Measurements from ENCODE around the gene AUNIP.

Gene AUNIP

GRCh38 chr1:25885602-25886001 is 26.3 kb upstream of the AUNIP start:
- no peak overlapping the region for H2BK120ac ChIP-seq (ENCODE audit: low read depth, low read length)
- H3K79me1 ChIP-seq (ENCODE audit: low read length), result no peaks in the 10 kb centered on the region
- no peak overlapping the region for H3K27ac ChIP-seq (ENCODE audit: low read depth, low read length)
- H3K36me3 ChIP-seq (ENCODE audit: control insufficient read depth, insufficient read depth, low read length), result no peaks in the 10 kb centered on the region
- H3K9ac ChIP-seq (ENCODE audit: low read length), result no peak overlapping the region
- no peak overlapping the region for H3K18ac ChIP-seq (ENCODE audit: low read length)
- no peak overlapping the region for H4K5ac ChIP-seq (ENCODE audit: low read length)
- no peak overlapping the region for H2BK15ac ChIP-seq (replicated peaks; ENCODE audit: low read depth)
- WGBS (ENCODE audit: extremely low coverage, insufficient coverage, low lambda C conversion rate), result no CpG with 5 or more reads among the region's 1 CpG
- H2BK5ac ChIP-seq (ENCODE audit: low read length), result no peak overlapping the region
- H3K27me3 ChIP-seq (ENCODE audit: insufficient read depth, low read length, poor library complexity), result no peaks in the 10 kb centered on the region
- H3K23ac ChIP-seq (ENCODE audit: low read length), result no peak overlapping the region
- no peak overlapping the region for H3K4me2 ChIP-seq (ENCODE audit: low read length)
- no peaks in the 10 kb centered on the region for H3K4me1 ChIP-seq (ENCODE audit: control insufficient read depth, low read depth, low read length)
- H3K56ac ChIP-seq (ENCODE audit: low read length), result no peak overlapping the region
- no peak for DNase-seq
- H3K4ac ChIP-seq (ENCODE audit: low read depth, low read length), result no peak overlapping the region
- H3K79me2 ChIP-seq (ENCODE audit: control insufficient read depth, insufficient read depth, low read length), result no peaks in the 10 kb centered on the region
- H2AK5ac ChIP-seq (ENCODE audit: low read length), result no peak overlapping the region
- H4K8ac ChIP-seq (ENCODE audit: low read depth, low read length), result no peak overlapping the region
- no peak overlapping the region for H3K4me3 ChIP-seq (ENCODE audit: low read length)

DNA sequence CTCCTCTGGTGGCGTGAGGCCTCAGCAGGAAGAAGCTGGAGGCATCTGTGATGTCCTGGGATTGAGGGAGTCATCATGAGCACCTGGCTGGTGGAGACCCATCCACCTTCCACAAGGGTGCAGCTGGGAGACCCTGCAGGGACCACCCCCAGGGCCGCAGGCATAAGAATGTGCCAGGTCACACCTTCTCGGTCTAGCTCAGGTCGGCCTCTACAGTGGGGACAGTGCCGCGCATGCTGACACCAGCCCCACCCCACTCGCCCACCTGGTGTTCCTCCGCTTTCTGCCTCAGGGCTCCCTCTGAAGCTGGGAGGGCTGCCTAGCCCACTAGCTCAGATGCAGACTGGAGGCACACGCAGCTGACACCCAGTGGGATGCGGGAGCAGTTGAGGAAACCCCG is 22.0 kb upstream of the AUNIP start:
- H3K4ac ChIP-seq (ENCODE audit: low read depth, low read length), result no peak overlapping the region
- H3K56ac ChIP-seq (ENCODE audit: low read length), result no peak overlapping the region
- no CpG with 5 or more reads among the region's 11 CpGs for WGBS (ENCODE audit: extremely low coverage, insufficient coverage, low lambda C conversion rate)
- no peak for DNase-seq
- no peak overlapping the region for H3K4me3 ChIP-seq (ENCODE audit: low read length)
- no peak overlapping the region for H3K23ac ChIP-seq (ENCODE audit: low read length)
- H3K4me1 ChIP-seq (ENCODE audit: control insufficient read depth, low read depth, low read length), result no peaks in the 10 kb centered on the region
- no peaks in the 10 kb centered on the region for H3K27me3 ChIP-seq (ENCODE audit: insufficient read depth, low read length, poor library complexity)
- H2BK15ac ChIP-seq (replicated peaks; ENCODE audit: low read depth), result no peak overlapping the region
- H4K8ac ChIP-seq (ENCODE audit: low read depth, low read length), result no peak overlapping the region
- H2BK120ac ChIP-seq (ENCODE audit: low read depth, low read length), result no peak overlapping the region
- no peaks in the 10 kb centered on the region for H3K36me3 ChIP-seq (ENCODE audit: control insufficient read depth, insufficient read depth, low read length)
- no peaks in the 10 kb centered on the region for H3K79me1 ChIP-seq (ENCODE audit: low read length)
- no peak overlapping the region for H3K18ac ChIP-seq (ENCODE audit: low read length)
- H3K79me2 ChIP-seq (ENCODE audit: control insufficient read depth, insufficient read depth, low read length), result no peaks in the 10 kb centered on the region
- H4K5ac ChIP-seq (ENCODE audit: low read length), result no peak overlapping the region
- no peak overlapping the region for H2BK5ac ChIP-seq (ENCODE audit: low read length)
- H3K9ac ChIP-seq (ENCODE audit: low read length), result no peak overlapping the region
- no peak overlapping the region for H3K27ac ChIP-seq (ENCODE audit: low read depth, low read length)
- no peak overlapping the region for H3K4me2 ChIP-seq (ENCODE audit: low read length)
- H2AK5ac ChIP-seq (ENCODE audit: low read length), result no peak overlapping the region

DNA sequence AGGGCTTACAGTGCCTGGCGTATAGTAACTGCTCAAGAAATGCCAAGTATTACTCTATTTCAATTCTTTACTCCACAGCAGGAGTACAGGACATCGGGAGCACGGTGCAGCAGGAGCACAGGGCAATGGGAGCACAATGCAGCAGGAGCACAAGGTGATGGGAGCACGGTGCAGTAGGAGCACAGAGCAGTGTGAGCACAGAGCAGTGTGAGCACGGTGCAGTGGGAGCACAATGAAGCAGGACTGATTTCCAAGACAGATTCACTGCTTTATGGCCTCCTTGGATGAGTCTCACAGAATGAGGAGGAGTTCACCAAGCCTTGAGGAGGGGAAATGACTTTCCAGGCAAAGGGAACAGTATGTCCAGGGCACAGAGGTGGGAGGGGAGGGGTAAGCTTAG is 21.3 kb upstream of the AUNIP start:
- Histone ChIP-seq H3K9ac (ENCODE audit: low read length) (no peak overlapping the region), H3K79me2 (ENCODE audit: control insufficient read depth, insufficient read depth, low read length) (no peaks in the 10 kb centered on the region), H2AK5ac (ENCODE audit: low read length) (no peak overlapping the region), H3K4me2 (ENCODE audit: low read length) (no peak overlapping the region), H2BK15ac (replicated peaks; ENCODE audit: low read depth) (no peak overlapping the region), H3K23ac (ENCODE audit: low read length) (no peak overlapping the region), H4K5ac (ENCODE audit: low read length) (no peak overlapping the region), H3K4me3 (ENCODE audit: low read length) (no peak overlapping the region), H3K4me1 (ENCODE audit: control insufficient read depth, low read depth, low read length) (peaks cover 2% of the 10 kb centered on the region), H3K27ac (ENCODE audit: low read depth, low read length) (no peak overlapping the region), H3K36me3 (ENCODE audit: control insufficient read depth, insufficient read depth, low read length) (no peaks in the 10 kb centered on the region), H3K27me3 (ENCODE audit: insufficient read depth, low read length, poor library complexity) (no peaks in the 10 kb centered on the region), H3K79me1 (ENCODE audit: low read length) (no peaks in the 10 kb centered on the region), H2BK120ac (ENCODE audit: low read depth, low read length) (no peak overlapping the region), H2BK5ac (ENCODE audit: low read length) (no peak overlapping the region), H3K18ac (ENCODE audit: low read length) (no peak overlapping the region), H3K4ac (ENCODE audit: low read depth, low read length) (no peak overlapping the region), H3K56ac (ENCODE audit: low read length) (no peak overlapping the region), H4K8ac (ENCODE audit: low read depth, low read length) (no peak overlapping the region)
- no peak for DNase-seq
- WGBS (ENCODE audit: extremely low coverage, insufficient coverage, low lambda C conversion rate), result no CpG with 5 or more reads among the region's 5 CpGs

GRCh38 chr1:25879675-25880074 is 20.4 kb upstream of the AUNIP start:
- Histone ChIP-seq H3K4ac (ENCODE audit: low read depth, low read length) (no peak overlapping the region), H3K36me3 (ENCODE audit: control insufficient read depth, insufficient read depth, low read length) (no peaks in the 10 kb centered on the region), H2BK5ac (ENCODE audit: low read length) (no peak overlapping the region), H2AK5ac (ENCODE audit: low read length) (no peak overlapping the region), H3K27ac (ENCODE audit: low read depth, low read length) (no peak overlapping the region), H3K56ac (ENCODE audit: low read length) (no peak overlapping the region), H3K79me1 (ENCODE audit: low read length) (no peaks in the 10 kb centered on the region), H3K4me3 (ENCODE audit: low read length) (no peak overlapping the region), H3K79me2 (ENCODE audit: control insufficient read depth, insufficient read depth, low read length) (no peaks in the 10 kb centered on the region), H3K9ac (ENCODE audit: low read length) (no peak overlapping the region), H2BK120ac (ENCODE audit: low read depth, low read length) (no peak overlapping the region), H3K27me3 (ENCODE audit: insufficient read depth, low read length, poor library complexity) (no peaks in the 10 kb centered on the region), H3K23ac (ENCODE audit: low read length) (no peak overlapping the region), H2BK15ac (replicated peaks; ENCODE audit: low read depth) (no peak overlapping the region), H3K4me1 (ENCODE audit: control insufficient read depth, low read depth, low read length) (peaks cover 4% of the 10 kb centered on the region), H3K18ac (ENCODE audit: low read length) (no peak overlapping the region), H3K4me2 (ENCODE audit: low read length) (no peak overlapping the region), H4K8ac (ENCODE audit: low read depth, low read length) (no peak overlapping the region), H4K5ac (ENCODE audit: low read length) (no peak overlapping the region)
- no CpG with 5 or more reads among the region's 2 CpGs for WGBS (ENCODE audit: extremely low coverage, insufficient coverage, low lambda C conversion rate)
- DNase-seq, result no peak

DNA sequence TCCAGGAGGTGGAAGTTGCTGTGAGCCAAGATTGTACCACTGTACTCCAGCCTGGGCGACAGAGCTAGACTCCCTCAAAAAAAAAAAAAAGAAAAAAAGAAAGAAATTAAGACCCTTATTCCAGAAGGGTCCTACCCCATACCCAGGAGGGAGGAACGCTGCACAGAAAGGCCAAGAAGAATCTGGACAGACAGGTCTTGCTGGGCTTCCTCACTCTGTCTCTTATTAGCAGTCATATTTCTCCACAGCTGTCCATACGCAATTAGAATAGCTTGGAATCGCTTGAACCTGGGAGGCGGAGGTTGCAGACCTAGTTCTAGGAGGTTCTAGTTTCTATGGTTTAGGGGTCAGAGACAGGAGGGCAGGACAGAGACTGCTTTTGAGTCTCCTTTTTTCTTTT is 19.4 kb upstream of the AUNIP start:
- Histone ChIP-seq H3K27ac (ENCODE audit: low read depth, low read length) (no peak overlapping the region), H3K18ac (ENCODE audit: low read length) (no peak overlapping the region), H3K27me3 (ENCODE audit: insufficient read depth, low read length, poor library complexity) (no peaks in the 10 kb centered on the region), H4K5ac (ENCODE audit: low read length) (no peak overlapping the region), H3K79me2 (ENCODE audit: control insufficient read depth, insufficient read depth, low read length) (no peaks in the 10 kb centered on the region), H2AK5ac (ENCODE audit: low read length) (no peak overlapping the region), H3K9ac (ENCODE audit: low read length) (no peak overlapping the region), H3K36me3 (ENCODE audit: control insufficient read depth, insufficient read depth, low read length) (no peaks in the 10 kb centered on the region), H3K23ac (ENCODE audit: low read length) (no peak overlapping the region), H3K4me3 (ENCODE audit: low read length) (no peak overlapping the region), H4K8ac (ENCODE audit: low read depth, low read length) (no peak overlapping the region), H3K79me1 (ENCODE audit: low read length) (no peaks in the 10 kb centered on the region), H2BK5ac (ENCODE audit: low read length) (no peak overlapping the region), H3K4me2 (ENCODE audit: low read length) (no peak overlapping the region), H3K4me1 (ENCODE audit: control insufficient read depth, low read depth, low read length) (peaks cover 4% of the 10 kb centered on the region), H2BK120ac (ENCODE audit: low read depth, low read length) (no peak overlapping the region), H2BK15ac (replicated peaks; ENCODE audit: low read depth) (no peak overlapping the region), H3K4ac (ENCODE audit: low read depth, low read length) (no peak overlapping the region), H3K56ac (ENCODE audit: low read length) (no peak overlapping the region)
- WGBS (ENCODE audit: extremely low coverage, insufficient coverage, low lambda C conversion rate), result no CpG with 5 or more reads among the region's 5 CpGs
- no peak for DNase-seq

- WGBS (ENCODE audit: extremely low coverage, insufficient coverage, low lambda C conversion rate), result no CpG with 5 or more reads among the region's 2 CpGs
Observed at GRCh38 chr1:25877155-25877554, 17.9 kb upstream of the AUNIP start.

More at GRCh38 chr1:25877155-25877554, 17.9 kb upstream of the AUNIP start:
- H3K4me2 ChIP-seq (ENCODE audit: low read length), result no peak overlapping the region
- H4K8ac ChIP-seq (ENCODE audit: low read depth, low read length), result no peak overlapping the region
- H2BK15ac ChIP-seq (replicated peaks; ENCODE audit: low read depth), result no peak overlapping the region
- H3K27me3 ChIP-seq (ENCODE audit: insufficient read depth, low read length, poor library complexity), result no peaks in the 10 kb centered on the region
- H3K23ac ChIP-seq (ENCODE audit: low read length), result no peak overlapping the region
- DNase-seq, result no peak
- H3K27ac ChIP-seq (ENCODE audit: low read depth, low read length), result no peak overlapping the region
- H2BK120ac ChIP-seq (ENCODE audit: low read depth, low read length), result no peak overlapping the region
- H3K4ac ChIP-seq (ENCODE audit: low read depth, low read length), result no peak overlapping the region
- H4K5ac ChIP-seq (ENCODE audit: low read length), result no peak overlapping the region
- H3K79me2 ChIP-seq (ENCODE audit: control insufficient read depth, insufficient read depth, low read length), result no peaks in the 10 kb centered on the region
- H3K79me1 ChIP-seq (ENCODE audit: low read length), result no peaks in the 10 kb centered on the region
- no peak overlapping the region for H2BK5ac ChIP-seq (ENCODE audit: low read length)
- no peak overlapping the region for H3K9ac ChIP-seq (ENCODE audit: low read length)
- no peak overlapping the region for H3K18ac ChIP-seq (ENCODE audit: low read length)
- H3K4me3 ChIP-seq (ENCODE audit: low read length), result no peak overlapping the region
- H3K4me1 ChIP-seq (ENCODE audit: control insufficient read depth, low read depth, low read length), result peaks cover 4% of the 10 kb centered on the region
- H3K36me3 ChIP-seq (ENCODE audit: control insufficient read depth, insufficient read depth, low read length), result no peaks in the 10 kb centered on the region
- H3K56ac ChIP-seq (ENCODE audit: low read length), result no peak overlapping the region
- H2AK5ac ChIP-seq (ENCODE audit: low read length), result no peak overlapping the region

All from mesendoderm (in vitro differentiated cells).